GM21515 (cell line): ENCODE data around the gene NXF3.
"Not testable (repeated sequence)": the region's sequence is repeated elsewhere in the genome, so short reads cannot be mapped to it uniquely, and the experiment has no call there.

ENCODE experiments used
- ATAC-seq: cut with Tn5 transposase; IDR thresholded peaks from one replicate; pipeline ENCODE4 v1.9.1; 2021; ENCODE audit not compliant: unreplicated experiment

NXF3 gene, protein sequence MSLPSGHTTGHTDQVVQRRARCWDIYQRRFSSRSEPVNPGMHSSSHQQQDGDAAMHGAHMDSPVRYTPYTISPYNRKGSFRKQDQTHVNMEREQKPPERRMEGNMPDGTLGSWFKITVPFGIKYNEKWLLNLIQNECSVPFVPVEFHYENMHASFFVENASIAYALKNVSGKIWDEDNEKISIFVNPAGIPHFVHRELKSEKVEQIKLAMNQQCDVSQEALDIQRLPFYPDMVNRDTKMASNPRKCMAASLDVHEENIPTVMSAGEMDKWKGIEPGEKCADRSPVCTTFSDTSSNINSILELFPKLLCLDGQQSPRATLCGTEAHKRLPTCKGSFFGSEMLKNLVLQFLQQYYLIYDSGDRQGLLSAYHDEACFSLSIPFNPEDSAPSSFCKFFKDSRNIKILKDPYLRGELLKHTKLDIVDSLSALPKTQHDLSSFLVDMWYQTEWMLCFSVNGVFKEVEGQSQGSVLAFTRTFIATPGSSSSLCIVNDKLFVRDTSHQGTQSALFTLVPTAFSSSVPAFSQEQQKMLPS

GRCh38 chrX:103092942-103093341, at the start of gene NXF3:
Gene NXF3, minus strand, starts transcription at chrX:103093143. Its CDS starts 120 bp downstream, at chrX:103093023.
- no peak for ATAC-seq

DNA sequence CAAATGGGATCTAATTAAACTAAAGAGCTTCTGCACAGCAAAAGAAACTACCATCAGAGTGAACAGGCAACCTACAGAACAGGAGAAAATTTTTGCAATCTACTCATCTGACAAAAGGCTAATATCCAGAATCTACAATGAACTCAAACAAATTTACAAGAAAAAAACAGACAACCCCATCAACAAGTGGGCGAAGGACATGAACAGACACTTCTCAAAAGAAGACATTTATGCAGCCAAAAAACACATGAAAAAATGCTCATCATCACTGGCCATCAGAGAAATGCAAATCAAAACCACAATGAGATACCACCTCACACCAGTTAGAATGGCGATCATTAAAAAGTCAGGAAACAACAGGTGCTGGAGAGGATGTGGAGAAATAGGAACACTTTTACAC, 43.6 kb upstream of the NXF3 start:
- not testable (repeated sequence) for ATAC-seq

DNA sequence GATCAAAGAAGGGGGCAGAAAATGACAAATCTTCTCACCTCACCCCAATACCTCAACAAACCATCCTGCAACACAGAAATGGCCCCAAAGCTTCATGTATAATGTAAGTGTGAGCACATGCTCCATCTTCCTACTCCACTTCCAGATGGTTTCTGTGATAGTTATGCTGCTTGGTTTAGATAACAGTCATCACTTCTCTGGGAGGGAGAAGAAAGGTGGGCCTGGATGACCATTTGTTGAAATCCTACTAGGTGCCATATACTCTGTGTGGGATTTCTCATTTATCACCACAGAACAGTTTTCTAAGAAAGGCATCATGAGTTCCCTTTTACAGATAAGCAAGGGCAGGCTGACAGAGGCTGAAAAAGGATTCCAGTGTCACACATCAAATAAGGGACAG, 31.3 kb upstream of the NXF3 start:
- ATAC-seq = no peak

DNA sequence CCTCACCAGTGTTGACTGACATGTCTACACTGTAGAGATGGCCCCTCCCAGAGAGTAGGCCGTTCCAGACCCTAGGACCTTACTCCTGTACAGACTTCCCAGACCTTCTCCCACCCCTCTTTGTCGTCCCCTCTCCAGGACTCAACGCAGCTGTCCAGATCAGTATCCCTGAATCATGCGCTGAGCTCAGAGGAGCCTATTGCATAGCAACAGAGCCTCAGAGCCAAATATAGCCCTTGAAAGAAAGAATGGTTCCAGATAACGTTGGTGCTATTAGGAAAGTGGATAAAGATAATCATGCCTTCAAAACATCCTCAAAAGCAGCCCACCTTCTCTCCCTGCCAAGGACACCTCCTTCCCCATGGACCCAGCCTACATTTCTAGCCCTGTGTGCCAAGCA, 27.8 kb upstream of the NXF3 start:
- no peak for ATAC-seq

GRCh38 chrX:103116970-103117369, 24.0 kb upstream of the NXF3 start:
- ATAC-seq = not testable (repeated sequence)

DNA sequence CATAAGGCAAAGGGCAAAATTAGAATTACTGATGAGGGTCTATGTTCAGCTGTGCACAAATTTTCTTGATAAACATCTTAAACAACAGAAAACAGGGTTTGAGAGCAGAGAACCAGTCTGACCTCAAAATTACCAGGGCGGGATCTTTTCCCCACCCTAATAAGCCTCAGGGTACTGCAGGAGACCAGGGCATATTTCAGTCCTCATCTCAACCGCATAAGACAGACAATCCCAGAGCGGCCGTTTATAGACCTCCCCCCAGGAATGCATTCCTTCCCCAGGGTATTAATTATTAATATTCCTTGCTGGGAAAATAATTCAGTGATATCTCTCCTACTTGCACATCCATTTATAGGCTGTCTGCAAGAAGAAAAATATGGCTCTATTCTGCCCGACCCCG, 16.6 kb upstream of the NXF3 start:
- not testable (repeated sequence) for ATAC-seq

DNA sequence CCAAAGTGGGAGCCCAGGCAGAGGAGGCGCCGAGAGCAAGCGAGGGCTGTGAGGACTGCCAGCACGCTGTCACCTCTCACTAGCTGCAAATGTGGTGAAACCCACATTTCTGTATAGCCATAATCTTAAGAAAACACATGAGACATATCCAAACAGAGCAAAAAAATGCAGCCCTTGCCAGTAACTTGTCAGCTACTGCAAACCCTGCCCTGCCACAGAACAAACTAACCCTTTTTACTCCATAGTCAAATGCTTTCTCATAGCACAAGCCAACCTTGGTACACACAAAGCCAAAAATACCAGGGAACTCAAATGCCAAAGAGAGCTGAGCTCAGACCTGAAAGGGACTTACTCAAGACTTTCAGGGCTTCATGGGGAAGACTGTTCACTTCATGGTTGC, 14.9 kb upstream of the NXF3 start:
- no peak for ATAC-seq

DNA sequence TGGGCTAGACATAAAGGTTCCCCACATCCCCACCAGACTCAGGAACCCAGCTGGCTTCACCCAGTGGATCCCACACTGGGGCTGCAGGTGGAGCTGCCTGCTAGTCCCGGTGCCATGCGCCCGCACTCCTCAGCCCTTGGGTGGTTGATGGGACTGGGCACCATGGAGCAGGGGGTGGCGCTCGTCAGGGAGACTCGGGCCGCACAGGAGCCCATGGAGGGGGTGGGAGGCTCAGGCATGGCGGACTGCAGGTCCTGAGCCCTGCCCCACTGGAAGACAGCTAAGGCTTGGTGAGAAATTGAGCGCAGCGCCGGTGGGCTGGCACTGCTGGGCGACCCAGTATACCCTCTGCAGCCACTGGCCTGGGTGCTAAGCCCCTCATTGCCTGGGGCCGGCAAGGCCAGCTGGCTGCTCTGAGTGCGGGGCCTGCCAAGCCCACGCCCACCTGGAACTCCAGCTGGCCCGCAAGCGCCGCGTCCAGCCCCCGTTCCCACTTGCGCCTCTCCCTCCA, 14.3 kb upstream of the NXF3 start:
- ATAC-seq = not testable (repeated sequence)

DNA sequence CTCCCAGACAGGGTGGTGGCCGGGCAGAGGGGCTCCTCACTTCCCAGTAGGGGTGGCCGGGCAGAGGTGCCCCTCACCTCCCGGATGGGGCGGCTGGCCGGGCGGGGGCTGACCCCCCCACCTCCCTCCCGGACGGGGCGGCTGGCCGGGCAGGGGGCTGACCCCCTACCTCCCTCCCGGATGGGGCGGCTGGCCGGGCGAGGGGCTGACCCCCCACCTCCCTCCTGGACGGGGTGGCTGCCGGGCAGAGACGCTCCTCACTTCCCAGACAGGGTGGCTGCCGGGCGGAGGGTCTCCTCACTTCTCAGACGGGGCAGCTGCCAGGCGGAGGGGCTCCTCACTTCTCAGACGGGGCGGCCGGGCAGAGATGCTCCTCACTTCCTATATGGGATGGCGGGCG, 11.4 kb upstream of the NXF3 start:
- not testable (repeated sequence) for ATAC-seq

DNA sequence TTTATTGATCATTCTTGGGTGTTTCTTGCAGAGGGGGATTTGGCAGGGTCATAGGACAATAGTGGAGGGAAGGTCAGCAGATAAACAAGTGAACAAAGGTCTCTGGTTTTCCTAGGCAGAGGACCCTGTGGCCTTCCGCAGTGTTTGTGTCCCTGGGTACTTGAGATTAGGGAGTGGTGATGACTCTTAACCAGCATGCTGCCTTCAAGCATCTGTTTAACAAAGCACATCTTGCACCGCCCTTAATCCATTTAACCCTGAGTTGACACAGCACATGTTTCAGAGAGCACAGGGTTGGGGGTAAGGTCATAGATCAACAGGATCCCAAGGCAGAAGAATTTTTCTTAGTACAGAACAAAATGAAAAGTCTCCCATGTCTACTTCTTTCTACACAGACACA, 10.9 kb upstream of the NXF3 start:
- ATAC-seq = not testable (repeated sequence)

DNA sequence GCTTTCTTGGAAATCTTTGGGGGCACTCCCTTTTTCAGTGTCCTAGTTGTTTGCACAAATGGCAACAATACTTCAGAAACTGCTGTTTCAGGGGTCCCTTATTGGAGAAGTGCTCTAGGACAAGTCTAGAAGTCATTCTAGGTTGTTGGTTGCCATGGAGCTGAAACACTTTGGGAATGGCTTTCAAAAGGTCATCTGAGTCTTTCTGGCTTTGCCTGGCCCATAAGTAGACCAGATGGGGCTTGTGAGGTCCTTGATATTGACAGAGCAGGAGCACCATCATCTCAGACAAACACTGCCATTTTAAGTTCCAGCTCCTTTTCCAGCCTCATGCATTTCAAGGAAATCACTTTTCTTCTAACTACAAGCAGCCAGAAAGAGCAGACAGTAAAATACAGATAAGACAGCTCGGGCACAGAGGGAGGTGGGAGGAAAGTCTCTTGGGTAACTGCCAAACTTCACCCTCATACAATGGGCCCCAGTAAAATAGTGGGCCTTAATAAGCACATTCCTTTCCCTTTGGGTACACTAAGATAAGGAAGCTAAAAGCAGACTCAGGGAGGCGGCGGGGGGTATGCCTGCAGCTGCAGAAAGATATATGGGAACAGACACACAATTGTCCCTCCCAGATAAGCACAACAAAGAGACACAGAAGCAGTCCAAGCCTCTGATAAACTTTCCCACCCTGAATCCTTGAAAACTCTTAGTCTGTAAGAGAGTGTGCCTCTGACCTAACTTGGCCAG, 8.5 kb upstream of the NXF3 start:
- no peak for ATAC-seq

DNA sequence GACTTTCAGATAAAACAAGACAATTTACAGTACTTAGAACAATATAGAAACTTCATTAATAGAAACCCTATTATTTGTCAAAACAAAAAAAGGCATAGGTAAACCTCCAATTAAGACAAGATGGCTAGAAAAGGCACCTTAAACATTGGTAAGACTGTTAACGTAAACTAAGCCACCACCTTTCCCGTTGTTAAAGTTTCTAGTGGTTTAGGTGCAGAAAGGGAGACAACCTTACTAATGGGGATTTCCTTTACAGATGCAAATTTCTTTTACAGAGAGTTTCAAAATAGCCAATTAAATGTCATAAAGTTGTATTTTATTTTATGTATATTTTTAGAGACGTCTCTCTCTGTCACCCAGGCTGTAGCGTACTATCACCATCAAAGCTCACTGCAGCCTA, 7.5 kb upstream of the NXF3 start:
- no peak for ATAC-seq

- no peak for ATAC-seq
These were observed 6.7 kb upstream of the NXF3 start for GRCh38 chrX:103099691-103100090.

GRCh38 chrX:103098488-103098887, 5.5 kb upstream of the NXF3 start:
- no peak for ATAC-seq

- ATAC-seq = no peak
These were observed 11.9 kb downstream of the NXF3 start for GRCh38 chrX:103081051-103081450.

- no peak for ATAC-seq
These were observed 19.5 kb downstream of the NXF3 start for GRCh38 chrX:103073467-103073866.

GRCh38 chrX:103066606-103067005, 26.3 kb downstream of the NXF3 start:
- no peak for ATAC-seq

DNA sequence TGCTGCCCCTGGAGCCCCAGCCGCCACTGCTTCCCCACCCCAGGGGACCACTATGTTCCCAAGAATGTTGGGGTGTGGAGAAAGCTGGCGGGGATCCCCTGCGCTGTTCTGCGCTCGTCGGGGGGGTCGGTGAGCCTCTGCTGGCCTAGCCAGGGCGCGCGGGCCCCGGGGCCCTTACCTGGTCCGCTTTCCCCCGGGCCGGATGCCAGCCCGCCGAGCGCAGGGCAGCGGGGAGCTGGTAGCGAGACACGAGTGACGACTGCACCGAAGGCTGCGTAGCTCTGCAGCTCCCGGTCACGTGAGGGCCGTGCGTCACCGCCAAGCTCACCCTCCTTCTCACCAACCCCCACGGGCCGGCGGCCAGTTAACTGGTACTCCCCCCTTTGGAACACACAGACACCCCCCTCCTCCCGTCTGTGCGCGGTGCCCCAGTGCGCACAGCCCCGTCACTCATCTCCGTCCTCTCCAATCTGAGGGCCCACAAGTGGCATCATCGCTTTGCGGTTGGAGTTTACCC, 29.0 kb downstream of the NXF3 start, which contains the start of gene BEX1:
TSS of gene BEX1 (minus strand) at position 254 of the 517 bp plus-strand sequence. CDS start 897 bp downstream, outside the sequence.
- ATAC-seq = no peak

- ATAC-seq = no peak
These were observed 29.6 kb downstream of the NXF3 start for GRCh38 chrX:103063191-103063845.

- ATAC-seq = no peak
These were observed 31.5 kb downstream of the NXF3 start for GRCh38 chrX:103061486-103061885.

DNA sequence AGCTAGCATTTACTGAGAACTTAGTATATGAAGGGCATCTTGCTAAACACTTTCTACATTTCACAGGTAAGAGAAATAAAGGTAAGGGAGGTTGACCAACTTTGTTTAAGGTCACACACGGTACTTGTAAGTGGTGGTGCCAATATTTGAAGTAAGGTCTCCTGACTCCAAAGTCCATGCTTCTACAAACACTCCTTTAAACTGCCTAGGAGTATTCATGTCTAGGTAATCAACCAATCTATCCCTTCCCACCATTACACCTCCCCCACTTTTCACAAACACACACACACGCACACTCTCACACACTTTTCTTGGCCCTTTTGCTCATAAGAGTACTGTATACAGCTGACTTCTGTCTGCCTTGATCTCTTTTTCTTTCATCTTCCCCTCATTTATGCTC, 36.0 kb downstream of the NXF3 start:
- no peak for ATAC-seq
